ENCODE data around the gene SIK3.
A peak's percentile ranks its signal among the peaks of the same experiment; 100 is the strongest.

SIK3 gene

GRCh38 chr11:116962108-116962507, 136.1 kb downstream of the SIK3 start:
- no peak for DNase-seq

- DNase-seq, result no peak
Observed at GRCh38 chr11:116960930-116961329, 137.3 kb downstream of the SIK3 start.

- no peak for DNase-seq
Observed at GRCh38 chr11:116958246-116958645, 140.0 kb downstream of the SIK3 start.

GRCh38 chr11:116955949-116956348, 142.3 kb downstream of the SIK3 start:
- DNase-seq, result no peak

GRCh38 chr11:116955548-116955947, 142.7 kb downstream of the SIK3 start:
- DNase-seq, result no peak

GRCh38 chr11:116953530-116954285, 144.5 kb downstream of the SIK3 start:
- no peak for DNase-seq

GRCh38 chr11:116951762-116952161, 146.5 kb downstream of the SIK3 start:
- DNase-seq, result no peak

GRCh38 chr11:116950210-116950609, 148.0 kb downstream of the SIK3 start:
- DNase-seq, result no peak

- peak in 1 of 2 donors; percentile 35 for DNase-seq
Observed at GRCh38 chr11:116948391-116948790, 149.8 kb downstream of the SIK3 start.

- DNase-seq, result no peak
Observed at GRCh38 chr11:116946414-116946813, 151.8 kb downstream of the SIK3 start.

- no peak for DNase-seq
Observed at GRCh38 chr11:116939499-116939898, 158.7 kb downstream of the SIK3 start.

- DNase-seq, result no peak
Observed at GRCh38 chr11:116938471-116939070, 159.7 kb downstream of the SIK3 start.

GRCh38 chr11:116936754-116937446, 161.3 kb downstream of the SIK3 start:
- DNase-seq, result no peak

- DNase-seq, result no peak
Observed at GRCh38 chr11:116935514-116935913, 162.7 kb downstream of the SIK3 start.

GRCh38 chr11:116935089-116935488, 163.1 kb downstream of the SIK3 start:
- no peak for DNase-seq

- DNase-seq, result no peak
Observed at GRCh38 chr11:116933961-116934360, 164.3 kb downstream of the SIK3 start.

GRCh38 chr11:116932181-116932580, 166.0 kb downstream of the SIK3 start:
- DNase-seq, result no peak

- peak; percentile 9 to 27 for DNase-seq
Observed at GRCh38 chr11:116931206-116931953, 166.8 kb downstream of the SIK3 start.

GRCh38 chr11:116930586-116930985, 167.6 kb downstream of the SIK3 start:
- no peak for DNase-seq

GRCh38 chr11:116930177-116930576, 168.1 kb downstream of the SIK3 start:
- peak; percentile 24 to 26 for DNase-seq

- no peak for DNase-seq
Observed at GRCh38 chr11:116929414-116930090, 168.7 kb downstream of the SIK3 start.

GRCh38 chr11:116928845-116929244, 169.4 kb downstream of the SIK3 start:
- DNase-seq, result no peak
